Activated naive CD4-positive, alpha-beta T cell treated with Interleukin-2 at 50 U/mL for 16 hours (primary cell): ENCODE results near the gene AMZ1.
A peak's percentile ranks its signal among the peaks of the same experiment; 100 is the strongest.

ENCODE experiments used
- DNase-seq: peaks from one replicate; pipeline ENCODE4 v3.0.0-alpha.2; 2020

AMZ1 gene

GRCh38 chr7:2687881-2688318, at the start of gene AMZ1:
AMZ1 (plus strand) TSS chr7:2688202; CDS start chr7:2700452, 12,250 bp downstream.
- no peak for DNase-seq

GRCh38 chr7:2638224-2638991, 49.6 kb upstream of the AMZ1 start:
- DNase-seq, result no peak

GRCh38 chr7:2639181-2639681, 48.8 kb upstream of the AMZ1 start:
- DNase-seq, result no peak

GRCh38 chr7:2639695-2640481, 48.1 kb upstream of the AMZ1 start:
- no peak for DNase-seq

- no peak for DNase-seq
Measured at GRCh38 chr7:2640482-2640830, 47.5 kb upstream of the AMZ1 start.

- no peak for DNase-seq
Measured at GRCh38 chr7:2640846-2641316, 47.1 kb upstream of the AMZ1 start.

- DNase-seq, result no peak
Measured at GRCh38 chr7:2641406-2642393, 46.3 kb upstream of the AMZ1 start.

- DNase-seq, result no peak
Measured at GRCh38 chr7:2643386-2644219, 44.4 kb upstream of the AMZ1 start.

GRCh38 chr7:2644220-2644561, 43.8 kb upstream of the AMZ1 start:
- DNase-seq, result no peak

- DNase-seq, result peak; percentile 7
Measured at GRCh38 chr7:2644562-2645273, 43.3 kb upstream of the AMZ1 start.

- peak; percentile 7 for DNase-seq
Measured at GRCh38 chr7:2645274-2645868, 42.6 kb upstream of the AMZ1 start.

GRCh38 chr7:2646336-2646679, 41.7 kb upstream of the AMZ1 start:
- no peak for DNase-seq

GRCh38 chr7:2646680-2647571, 41.1 kb upstream of the AMZ1 start:
- no peak for DNase-seq

GRCh38 chr7:2647594-2648172, 40.3 kb upstream of the AMZ1 start:
- no peak for DNase-seq

GRCh38 chr7:2649139-2649838, 38.7 kb upstream of the AMZ1 start:
- no peak for DNase-seq

- DNase-seq, result no peak
Measured at GRCh38 chr7:2649991-2650390, 38.0 kb upstream of the AMZ1 start.

- DNase-seq, result no peak
Measured at GRCh38 chr7:2650451-2650850, 37.6 kb upstream of the AMZ1 start.

GRCh38 chr7:2651336-2651735, 36.7 kb upstream of the AMZ1 start:
- DNase-seq, result no peak
